ENCODE measurements around the gene TOMM70.

The TOMM70 gene

GRCh38 chr3:100402256-100402655 is 1.4 kb upstream of the TOMM70 start:
- H3K27ac Mint-ChIP-seq: peak overlapping the region; percentile 97 to 99 (median 98)
- no peaks in the 10 kb centered on the region for H3K27me3 Mint-ChIP-seq (ENCODE audit: low read depth)
- TF ChIP-seq CTCF (IDR thresholded peaks at IDR 0.05; ENCODE audit: unreplicated experiment in 3 of 3): no peak
- H3K9me3 Mint-ChIP-seq: peaks cover 9% of the 10 kb centered on the region
- H3K4me1 Mint-ChIP-seq: peaks cover 42% of the 10 kb centered on the region
- peaks cover 17% of the 10 kb centered on the region for H3K36me3 Mint-ChIP-seq (ENCODE audit: low read depth)
- H3K4me3 Mint-ChIP-seq: peak overlapping the region; percentile 92 to 96 (median 93)

GRCh38 chr3:100401674-100402041 is 769 bp upstream of the TOMM70 start:
- Mint-ChIP-seq H3K27me3 (ENCODE audit: low read depth) (no peaks in the 10 kb centered on the region), H3K4me3 (peak overlapping the region; percentile 92 to 96 (median 93)), H3K27ac (peak overlapping the region; percentile 97 to 99 (median 98)), H3K4me1 (peaks cover 46% of the 10 kb centered on the region), H3K36me3 (ENCODE audit: low read depth) (peaks cover 11% of the 10 kb centered on the region), H3K9me3 (peaks cover 7% of the 10 kb centered on the region)
- no peak for TF ChIP-seq CTCF (IDR thresholded peaks at IDR 0.05; ENCODE audit: unreplicated experiment in 3 of 3)

GRCh38 chr3:100400419-100400779 is 490 bp downstream of the TOMM70 start:
- TF ChIP-seq CTCF (IDR thresholded peaks at IDR 0.05; ENCODE audit: unreplicated experiment in 3 of 3): no peak
- Mint-ChIP-seq H3K4me3 (peak overlapping the region; percentile 92 to 96 (median 93)), H3K4me1 (peaks cover 43% of the 10 kb centered on the region), H3K9me3 (peaks cover 2% of the 10 kb centered on the region), H3K27me3 (ENCODE audit: low read depth) (no peaks in the 10 kb centered on the region), H3K27ac (peak overlapping the region; percentile 80 to 98 (median 82)), H3K36me3 (ENCODE audit: low read depth) (peaks cover 4% of the 10 kb centered on the region)

- Mint-ChIP-seq H3K27me3 (ENCODE audit: low read depth) (no peaks in the 10 kb centered on the region), H3K9me3 (no peaks in the 10 kb centered on the region), H3K4me3 (peak overlapping the region; percentile 92 to 96 (median 93)), H3K36me3 (ENCODE audit: low read depth) (no peaks in the 10 kb centered on the region), H3K4me1 (peaks cover 36% of the 10 kb centered on the region), H3K27ac (peak overlapping the region; percentile 80 to 98 (median 82))
- no peak for TF ChIP-seq CTCF (IDR thresholded peaks at IDR 0.05; ENCODE audit: unreplicated experiment in 3 of 3)
Observed at GRCh38 chr3:100399341-100400071, 1.4 kb downstream of the TOMM70 start.

GRCh38 chr3:100396967-100397366 is 3.9 kb downstream of the TOMM70 start:
- peak overlapping the region; percentile 7 to 28 (median 26) for H3K4me3 Mint-ChIP-seq
- peaks cover 20% of the 10 kb centered on the region for H3K4me1 Mint-ChIP-seq
- H3K27me3 Mint-ChIP-seq (ENCODE audit: low read depth): no peaks in the 10 kb centered on the region

More at GRCh38 chr3:100396967-100397366, 3.9 kb downstream of the TOMM70 start:
- no peak for TF ChIP-seq CTCF (IDR thresholded peaks at IDR 0.05; ENCODE audit: unreplicated experiment in 3 of 3)
- H3K27ac Mint-ChIP-seq: no peak overlapping the region
- peaks cover 5% of the 10 kb centered on the region for H3K36me3 Mint-ChIP-seq (ENCODE audit: low read depth)
- no peaks in the 10 kb centered on the region for H3K9me3 Mint-ChIP-seq
